GM12892 (cell line): ENCODE data around the gene TBC1D19.

ENCODE experiments used
- DNase-seq: peaks from one replicate; pipeline ENCODE4 v3.0.0; 2011; ENCODE audit not compliant: insufficient read length
- FAIRE-seq: peaks from 2 replicates; lab custom pipeline; 2011; peaks lifted over from hg19 to GRCh38; lab: Jason Lieb, UNC
- POLR2A ChIP-seq: IDR thresholded peaks from 2 replicates; pipeline ENCODE4 v1.6.1; 2011; ENCODE audit warnings: low read depth, low read length, control low read depth
- POLR2AphosphoS5 ChIP-seq: IDR thresholded peaks from 2 replicates; pipeline ENCODE4 v1.6.1; 2011; ENCODE audit warnings: low read depth, low read length, control low read depth
- TAF1 ChIP-seq: IDR thresholded peaks from 2 replicates; pipeline ENCODE4 v1.6.1; 2011; ENCODE audit warnings: low read depth, mild to moderate bottlenecking, control low read depth, low read length, borderline replicate concordance

TBC1D19 gene

GRCh38 chr4:26721685-26722084 is 137.8 kb downstream of the TBC1D19 start:
- FAIRE-seq: no peak
- TF ChIP-seq TAF1 (no peak), POLR2A (no peak), POLR2AphosphoS5 (no peak)
- no peak for DNase-seq

DNA sequence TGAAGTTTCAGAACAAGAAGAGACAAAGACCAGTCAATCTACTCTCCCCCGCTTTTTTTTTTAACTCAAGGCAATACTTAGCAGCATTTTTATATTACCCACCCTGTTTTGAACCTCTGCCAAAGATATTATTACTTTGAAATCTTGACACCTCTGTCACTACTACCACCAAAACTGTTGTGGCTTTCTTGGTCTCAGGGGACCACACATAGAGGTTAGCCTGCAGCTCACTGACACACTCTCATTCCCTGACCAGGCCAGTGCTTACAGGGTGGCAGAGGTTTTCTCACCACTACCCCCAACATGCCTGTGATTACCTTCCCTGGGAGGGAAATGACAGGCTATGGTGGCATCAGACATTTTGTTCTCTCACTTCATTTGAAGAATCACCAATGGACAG is 139.3 kb downstream of the TBC1D19 start:
- peak; percentile 56 for FAIRE-seq
- TF ChIP-seq TAF1 (no peak), POLR2A (no peak), POLR2AphosphoS5 (no peak)
- DNase-seq: no peak

DNA sequence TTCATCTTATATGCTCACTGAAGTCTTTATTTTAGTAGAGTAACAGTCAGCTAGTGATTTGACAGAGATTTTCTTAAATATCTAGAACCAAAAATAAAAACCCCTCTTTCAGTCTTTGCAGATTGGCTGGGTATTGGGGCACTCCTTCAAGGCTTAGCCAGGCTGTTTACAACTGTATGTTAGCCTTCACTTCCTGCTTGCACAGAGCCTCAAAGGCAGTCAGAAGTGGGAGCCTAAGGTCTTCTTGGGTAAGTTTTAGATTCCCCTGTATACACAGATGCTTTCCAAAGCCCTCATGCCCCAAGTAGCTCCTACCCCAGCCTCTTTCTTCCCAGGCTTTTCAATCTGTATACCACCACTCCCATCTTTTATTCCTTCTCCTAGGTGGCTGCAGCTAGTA is 140.7 kb downstream of the TBC1D19 start:
- DNase-seq (no peak), FAIRE-seq (no peak)
- TF ChIP-seq POLR2A (no peak), POLR2AphosphoS5 (no peak), TAF1 (no peak)

DNA sequence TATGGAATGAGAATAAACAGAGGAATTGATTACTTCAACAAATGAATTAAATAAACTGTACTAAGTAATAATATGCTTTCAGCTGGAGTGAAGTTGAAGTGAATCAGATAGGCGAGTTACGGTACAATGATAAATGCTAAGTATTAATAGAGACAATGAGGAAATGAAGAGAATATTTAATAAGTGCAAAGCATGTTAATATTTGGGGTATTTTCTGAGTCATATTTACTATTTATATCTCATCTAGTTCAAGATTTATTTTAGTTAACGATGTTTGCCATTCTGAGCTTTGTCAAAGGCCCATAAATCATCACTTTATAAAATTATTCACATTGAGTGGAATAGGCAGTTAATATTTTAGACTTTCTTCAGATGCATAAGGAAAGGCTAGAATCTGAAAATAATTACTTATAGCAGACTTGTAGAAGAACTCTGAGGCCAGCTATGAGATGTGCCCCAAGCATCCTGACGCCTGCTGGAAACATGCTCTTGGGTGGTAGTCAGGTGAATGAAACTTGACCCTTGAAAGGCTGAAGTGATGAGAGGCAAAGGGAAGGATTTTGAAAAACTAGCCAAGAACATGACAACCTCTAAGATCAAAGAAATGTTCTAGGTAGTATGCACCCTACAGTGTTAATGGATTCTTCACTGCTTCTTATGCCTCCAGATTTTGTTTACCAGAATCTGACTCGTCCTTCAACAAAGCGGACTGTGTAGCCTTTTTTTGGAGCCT is 142.9 kb downstream of the TBC1D19 start:
- DNase-seq (no peak), FAIRE-seq (no peak)

GRCh38 chr4:26727844-26728243 is 144.0 kb downstream of the TBC1D19 start:
- DNase-seq (no peak), FAIRE-seq (no peak)
- no peak for TF ChIP-seq POLR2AphosphoS5
- TF ChIP-seq TAF1: no peak
- TF ChIP-seq POLR2A: no peak

More for the DNA sequence above, 142.9 kb downstream of the TBC1D19 start:
- TF ChIP-seq POLR2AphosphoS5 (no peak), POLR2A (no peak), TAF1 (no peak)

- TF ChIP-seq POLR2AphosphoS5 (no peak), TAF1 (no peak), POLR2A (no peak)
- FAIRE-seq (no peak), DNase-seq (no peak)
Measured at GRCh38 chr4:26729027-26729426, 145.1 kb downstream of the TBC1D19 start.

- FAIRE-seq: no peak
- DNase-seq: no peak
- no peak for TF ChIP-seq TAF1
- no peak for TF ChIP-seq POLR2AphosphoS5
- no peak for TF ChIP-seq POLR2A
Measured at GRCh38 chr4:26729547-26729946, 145.7 kb downstream of the TBC1D19 start.

- no peak for FAIRE-seq
- peak; percentile 13 for DNase-seq
- TF ChIP-seq POLR2A (no peak), POLR2AphosphoS5 (no peak), TAF1 (no peak)
Measured at GRCh38 chr4:26731351-26732035, 147.6 kb downstream of the TBC1D19 start.

- no peak for DNase-seq
Measured at GRCh38 chr4:26732356-26732755, 148.5 kb downstream of the TBC1D19 start.

GRCh38 chr4:26736621-26737020 is 152.7 kb downstream of the TBC1D19 start:
- DNase-seq (no peak), FAIRE-seq (no peak)
- no peak for TF ChIP-seq POLR2AphosphoS5
- TF ChIP-seq POLR2A: no peak

More at GRCh38 chr4:26732356-26732755, 148.5 kb downstream of the TBC1D19 start:
- TF ChIP-seq POLR2A (no peak), POLR2AphosphoS5 (no peak), TAF1 (no peak)
- FAIRE-seq: no peak

- FAIRE-seq (no peak), DNase-seq (no peak)
- TF ChIP-seq POLR2AphosphoS5: no peak
- TF ChIP-seq TAF1: no peak
- no peak for TF ChIP-seq POLR2A
Measured at GRCh38 chr4:26737385-26737784, 153.5 kb downstream of the TBC1D19 start.

DNA sequence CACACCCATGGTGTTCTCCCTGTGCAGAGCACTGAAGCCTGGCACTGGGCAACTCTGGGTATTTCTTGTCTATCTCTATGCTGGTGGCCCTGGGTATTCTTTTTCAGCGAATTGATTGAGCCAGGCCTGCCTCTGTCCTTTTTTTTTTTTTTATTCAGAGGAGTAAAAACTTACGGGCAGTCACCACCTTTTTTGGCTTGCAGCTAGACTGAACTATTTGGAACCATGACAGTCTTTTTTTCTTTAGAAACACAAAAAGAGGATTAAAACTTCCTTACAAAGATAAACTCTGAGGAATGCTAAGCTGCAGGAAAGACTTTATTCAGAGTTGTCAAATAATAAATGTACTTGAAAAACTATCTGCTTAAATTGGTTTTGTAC is 157.6 kb downstream of the TBC1D19 start:
- TF ChIP-seq POLR2A (no peak), TAF1 (no peak), POLR2AphosphoS5 (no peak)
- FAIRE-seq (no peak), DNase-seq (no peak)

- no peak for DNase-seq
Measured at GRCh38 chr4:26746802-26747213, 162.9 kb downstream of the TBC1D19 start.

More at GRCh38 chr4:26746802-26747213, 162.9 kb downstream of the TBC1D19 start:
- FAIRE-seq: peak; percentile 77
- TF ChIP-seq POLR2AphosphoS5: no peak
- TF ChIP-seq POLR2A: no peak
- no peak for TF ChIP-seq TAF1
